Activated T-cell treated with anti-CD3 and anti-CD28 coated beads for 4 hours (primary cell): ENCODE measurements around the gene OR7A10.

Source experiments
- DNase-seq: peaks from one replicate; pipeline ENCODE4 v3.0.0-alpha.2; 2020

Gene OR7A10

DNA sequence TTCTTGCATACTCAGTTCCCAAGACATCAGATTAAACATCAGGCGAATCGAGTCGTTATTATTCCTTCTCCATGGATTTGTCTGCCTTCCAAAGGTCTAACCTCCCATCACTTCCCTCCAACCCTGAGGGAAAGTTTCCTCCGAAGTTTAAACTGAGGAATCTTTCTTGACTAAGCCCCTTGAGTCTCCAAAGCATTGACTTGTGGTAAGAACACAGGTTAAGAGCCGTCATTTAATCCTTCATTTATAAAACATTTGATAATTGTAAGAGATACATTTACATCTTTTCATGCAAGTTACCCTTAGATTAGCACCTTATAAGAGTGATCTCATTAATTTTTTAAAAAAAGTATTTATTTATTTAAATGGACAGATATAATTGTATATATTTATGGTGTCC, at the start of gene OR7A10:
Gene OR7A10, minus strand, starts transcription at position 101 of the 400 bp plus-strand sequence. CDS start 7,045 bp downstream, outside the sequence.
- DNase-seq, result no peak

GRCh38 chr19:14890643-14891379, 42.1 kb upstream of the OR7A10 start:
- DNase-seq, result no peak

GRCh38 chr19:14889994-14890642, 41.4 kb upstream of the OR7A10 start:
- DNase-seq, result no peak

DNA sequence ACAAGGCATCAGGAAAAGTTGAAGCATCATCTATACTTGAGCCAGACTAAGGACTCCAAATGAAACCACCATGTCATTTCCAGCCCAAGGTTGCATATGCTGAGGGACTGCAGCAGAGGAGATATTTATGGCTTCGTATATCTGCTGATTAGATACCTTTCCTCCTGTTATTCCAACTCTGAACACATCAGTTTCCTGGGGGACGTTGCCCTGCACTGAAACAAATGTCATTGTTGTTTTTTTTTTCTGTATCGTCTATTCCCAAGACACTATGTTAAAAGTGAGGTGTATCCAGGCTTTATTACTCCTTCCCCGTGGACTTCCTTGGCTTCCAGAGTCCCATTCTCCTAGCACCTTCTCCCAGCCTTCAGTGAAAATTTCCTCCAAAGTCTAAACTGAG, 37.3 kb upstream of the OR7A10 start, which contains the start of gene OR7A17:
Gene OR7A17, minus strand, starts transcription at position 101 of the 400 bp plus-strand sequence. CDS start 4,777 bp downstream, outside the sequence.
- no peak for DNase-seq

DNA sequence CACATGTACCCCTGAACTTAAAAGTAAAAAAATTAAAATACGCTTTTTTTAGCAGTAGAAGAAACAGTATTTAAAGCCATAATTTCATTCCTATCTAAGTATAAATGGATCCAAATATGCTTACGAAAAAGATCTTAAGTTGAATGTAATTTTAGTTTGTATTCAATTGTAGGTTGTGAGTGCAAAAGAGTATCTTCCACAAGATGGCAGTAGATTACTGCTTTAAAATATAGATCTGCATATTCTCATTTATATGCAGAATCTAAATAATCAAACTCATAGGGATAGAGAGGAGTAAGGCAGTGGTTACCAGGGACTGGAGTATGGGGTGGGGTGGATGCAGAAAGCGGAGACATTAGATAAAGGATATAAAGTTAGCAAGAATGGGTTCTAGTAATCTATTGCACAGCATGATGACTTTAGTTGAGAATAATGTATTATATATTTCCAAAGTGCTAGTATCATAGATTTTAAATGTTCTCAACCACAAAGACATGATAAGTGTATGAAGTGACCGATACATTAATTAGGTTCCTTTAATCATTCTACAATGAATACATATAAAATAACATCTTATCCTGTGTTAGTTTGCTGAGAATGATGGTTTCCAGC, 23.0 kb upstream of the OR7A10 start:
- no peak for DNase-seq

- DNase-seq, result no peak
These were observed 19.8 kb upstream of the OR7A10 start for GRCh38 chr19:14868497-14868896.

- DNase-seq, result no peak
These were observed 5.1 kb downstream of the OR7A10 start for GRCh38 chr19:14843578-14843977.

GRCh38 chr19:14843169-14843568, 5.6 kb downstream of the OR7A10 start:
- DNase-seq, result no peak

DNA sequence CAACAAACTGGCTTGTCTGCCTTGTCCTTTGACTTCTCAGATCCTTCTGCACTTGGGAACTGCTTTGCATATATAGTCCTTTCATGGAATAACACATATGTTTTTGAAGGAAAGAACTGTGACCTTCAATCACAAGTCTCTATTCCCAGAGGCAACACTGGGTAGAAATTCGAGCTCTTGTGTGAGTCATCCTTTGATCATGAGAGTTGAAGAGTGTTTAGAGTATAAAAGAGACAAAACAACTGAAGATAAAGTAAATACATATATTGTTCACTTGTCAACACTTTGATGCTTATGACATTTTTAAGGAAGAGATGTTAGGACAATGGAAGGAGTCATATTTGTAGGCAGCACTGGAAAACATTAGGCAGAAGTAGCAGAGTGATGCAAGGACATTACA, 8.5 kb downstream of the OR7A10 start:
- DNase-seq, result no peak

GRCh38 chr19:14837391-14837790, 11.3 kb downstream of the OR7A10 start:
- DNase-seq, result no peak

- DNase-seq, result no peak
These were observed 13.7 kb downstream of the OR7A10 start, which contains the start of the genes OR7A5 and OR7C1 for GRCh38 chr19:14835011-14835410. TSS of gene OR7A5 (minus strand) at chr19:14835185. CDS start at chr19:14828241, 6,944 bp downstream. TSS of gene OR7C1 (minus strand) at chr19:14835185. CDS start at chr19:14800136, 35,049 bp downstream.

GRCh38 chr19:14830702-14831101, 18.0 kb downstream of the OR7A10 start:
- DNase-seq, result no peak

- DNase-seq, result no peak
These were observed 22.7 kb downstream of the OR7A10 start for GRCh38 chr19:14826006-14826405.

DNA sequence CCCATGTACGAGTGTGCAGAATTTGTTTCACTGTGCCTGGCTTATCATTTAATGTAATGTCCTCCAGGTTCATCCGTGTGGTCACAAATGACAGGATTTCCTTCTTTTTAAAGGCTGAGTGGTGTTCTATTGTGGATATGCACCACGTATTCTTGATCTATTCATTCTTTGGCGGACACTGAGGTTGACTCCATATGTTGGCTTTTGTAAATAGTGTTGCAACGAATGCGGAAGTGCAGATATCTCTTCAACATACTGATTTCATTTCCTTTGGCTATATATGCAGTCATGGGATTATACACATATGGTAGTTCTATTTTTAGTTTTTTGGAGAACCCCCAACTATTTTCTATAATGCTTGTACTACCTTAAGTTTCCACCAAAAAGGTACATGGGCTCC, 26.8 kb downstream of the OR7A10 start:
- no peak for DNase-seq

- DNase-seq, result no peak
These were observed 30.1 kb downstream of the OR7A10 start for GRCh38 chr19:14818588-14818987.

DNA sequence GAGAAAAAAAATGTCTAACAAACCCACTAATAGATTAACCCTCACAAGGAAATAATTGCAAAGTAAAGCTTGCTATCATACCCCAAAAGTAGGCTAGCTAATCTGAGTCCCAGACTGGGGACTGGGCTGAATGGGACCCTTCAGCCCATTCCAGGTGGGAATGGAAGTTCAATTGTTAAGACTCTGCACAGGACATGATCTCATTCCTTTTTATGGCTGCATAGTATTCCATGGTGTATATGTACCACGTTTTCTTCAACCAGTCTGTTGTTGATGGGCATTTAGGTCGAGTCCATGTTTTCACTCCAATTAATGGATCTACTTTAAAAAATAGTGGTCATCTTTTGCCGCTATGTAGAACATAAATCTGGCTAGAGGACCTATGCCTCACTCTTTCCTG, 31.7 kb downstream of the OR7A10 start:
- no peak for DNase-seq

GRCh38 chr19:14814982-14815652, 33.6 kb downstream of the OR7A10 start:
- DNase-seq, result no peak

DNA sequence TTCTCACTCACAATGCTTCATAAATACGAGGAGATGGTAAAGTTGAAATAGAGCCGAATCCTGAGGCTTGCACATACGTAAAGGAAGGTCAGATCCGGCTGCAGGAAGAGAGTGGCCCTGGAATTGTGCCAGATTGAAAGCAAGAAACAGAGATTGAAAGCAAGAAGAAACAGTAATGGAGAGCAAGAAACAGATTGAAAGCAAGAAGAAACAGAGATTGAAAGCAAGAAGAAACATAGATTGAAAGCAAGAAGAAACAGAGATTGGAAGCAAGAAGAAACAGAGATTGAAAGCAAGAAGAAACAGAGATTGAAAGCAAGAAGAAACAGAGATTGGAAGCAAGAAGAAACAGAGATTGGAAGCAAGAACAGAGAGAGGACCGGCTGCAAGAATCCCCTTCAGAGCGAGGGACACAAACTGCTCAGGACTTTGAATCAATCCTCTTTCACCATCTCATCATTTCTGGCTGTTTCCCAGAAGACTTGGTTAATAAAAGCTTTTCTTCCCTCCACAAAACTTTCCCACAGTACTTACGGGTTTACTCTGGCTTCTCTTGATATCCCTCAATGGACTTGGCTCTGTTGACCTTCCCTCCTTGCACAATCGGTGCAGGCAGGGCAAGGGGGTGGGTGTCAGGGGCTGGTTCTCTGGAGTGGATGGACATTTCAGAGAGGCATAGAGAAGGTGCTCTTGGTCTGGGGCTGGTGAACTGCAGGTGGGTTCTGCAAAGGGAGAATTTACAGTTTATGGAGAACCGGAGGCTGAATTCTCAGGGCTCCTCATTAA, 39.3 kb downstream of the OR7A10 start:
- no peak for DNase-seq

DNA sequence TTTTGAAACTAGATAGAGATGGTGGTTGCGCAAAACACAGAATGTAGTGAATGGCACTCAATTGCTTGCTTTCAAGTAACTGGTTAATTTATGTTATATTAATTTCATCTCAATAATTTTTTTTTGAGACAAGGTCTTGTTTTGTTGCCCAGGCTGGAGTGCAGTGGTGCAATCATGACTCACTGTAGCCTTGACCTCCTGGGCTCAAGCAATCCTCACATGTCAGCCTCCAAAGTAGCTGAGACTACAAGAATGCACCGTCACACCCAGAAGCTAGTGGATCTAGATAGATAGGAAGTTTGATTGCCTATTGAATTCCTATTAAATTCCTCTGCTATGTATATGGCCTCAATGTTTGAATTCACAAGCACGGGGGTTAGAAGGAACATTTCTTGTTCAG, 44.0 kb downstream of the OR7A10 start:
- no peak for DNase-seq

DNA sequence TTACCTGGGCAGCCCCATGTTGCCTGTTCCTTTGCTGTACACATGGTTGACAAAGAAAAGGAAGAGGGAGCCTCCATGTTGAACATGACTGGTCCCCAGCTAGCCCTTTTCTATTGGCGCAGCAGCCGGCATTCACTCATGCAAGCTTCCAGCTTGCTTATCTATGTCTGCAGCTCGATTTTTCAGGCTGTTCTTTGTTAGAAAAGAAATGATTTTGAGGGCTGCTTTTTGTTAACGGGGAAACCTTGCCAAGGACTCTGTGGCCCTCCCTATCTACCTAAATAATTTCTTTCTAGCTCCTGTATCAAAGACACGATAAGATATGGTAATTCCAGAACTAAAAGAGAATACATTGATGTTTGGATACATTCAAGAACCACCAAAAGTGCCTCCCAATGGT, 50.0 kb downstream of the OR7A10 start:
- DNase-seq, result no peak

- DNase-seq, result no peak
These were observed 52.7 kb downstream of the OR7A10 start for GRCh38 chr19:14796021-14796420.

DNA sequence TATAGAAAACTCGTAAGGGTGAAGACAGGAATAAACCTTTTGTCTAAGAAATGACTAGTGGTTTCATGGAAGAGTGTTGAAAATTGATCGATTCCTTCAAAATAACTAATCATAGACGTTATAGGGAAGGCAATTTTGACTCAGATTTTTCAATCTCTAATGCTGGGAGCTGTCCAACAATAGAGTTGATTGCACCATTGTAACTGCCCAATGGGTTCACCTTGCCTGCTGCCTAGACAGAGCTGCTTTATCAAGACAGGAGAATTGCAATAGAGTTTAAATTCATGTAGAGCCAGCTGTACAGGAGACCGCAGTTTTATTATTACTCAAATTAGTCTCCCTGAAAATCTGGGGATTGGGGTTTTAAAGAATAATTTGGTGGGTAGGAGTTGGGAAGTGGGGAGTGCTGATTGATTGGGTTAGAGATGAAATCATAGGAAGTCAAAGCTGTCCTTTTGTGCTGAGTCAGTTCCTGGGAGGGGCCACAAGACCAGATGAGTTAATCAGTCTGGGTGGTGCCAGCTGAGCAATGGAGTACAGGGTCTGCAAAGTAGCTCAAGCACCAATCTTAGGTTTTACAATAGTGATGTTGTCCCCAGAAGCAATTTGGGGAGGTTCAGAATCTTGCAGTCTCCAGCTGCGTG, 53.5 kb downstream of the OR7A10 start:
- no peak for DNase-seq
